ENCODE measurements around the gene HNRNPA3.

- TF ChIP-seq POLR2A (IDR thresholded peaks at IDR 0.05): no peak
- no peak for TF ChIP-seq CTCF (IDR thresholded peaks at IDR 0.05)
- TF ChIP-seq EP300 (IDR thresholded peaks at IDR 0.05): no peak
Measured at GRCh38 chr2:177253704-177254103, 41.1 kb downstream of the HNRNPA3 start.

All from suprapubic skin (tissue), 3 donors.